IPS-18a (cell line): ENCODE results near the gene ST3GAL3.
A peak's percentile ranks its signal among the peaks of the same experiment; 100 is the strongest.

ENCODE experiments used
- H3K27ac ChIP-seq: one replicate; pipeline ENCODE4 v1.5.1; 2013; ENCODE audit warnings: low read length
- H3K27me3 ChIP-seq: one replicate; pipeline ENCODE4 v1.6.1; 2013; ENCODE audit warnings: mild to moderate bottlenecking, low read length; ENCODE audit not compliant: control insufficient read depth, insufficient read depth
- H3K36me3 ChIP-seq: one replicate; pipeline ENCODE4 v1.6.1; 2013; ENCODE audit warnings: low read depth, low read length; ENCODE audit not compliant: control insufficient read depth
- H3K4me1 ChIP-seq: one replicate; pipeline ENCODE4 v1.6.1; 2013; ENCODE audit warnings: low read depth, low read length; ENCODE audit not compliant: control insufficient read depth
- H3K4me3 ChIP-seq: one replicate; pipeline ENCODE4 v1.5.1; 2013; ENCODE audit warnings: low read length
- H3K9ac ChIP-seq: one replicate; pipeline ENCODE4 v1.6.1; 2013; ENCODE audit warnings: mild to moderate bottlenecking, low read length, moderate library complexity
- H3K9me3 ChIP-seq: one replicate; pipeline ENCODE4 v1.6.1; 2013; ENCODE audit warnings: low read depth, low read length; ENCODE audit not compliant: control insufficient read depth

The ST3GAL3 gene

GRCh38 chr1:43946236-43947060, 239.1 kb downstream of the ST3GAL3 start, which contains the start of gene IPO13:
Gene IPO13, plus strand, starts transcription at chr1:43946950. Its CDS starts 651 bp downstream, at chr1:43947601.
- peak within 1 kb of the TSS; percentile 76 for H3K4me3 ChIP-seq
- H3K9ac ChIP-seq, result peak within 1 kb of the TSS; percentile 80
- H3K9me3 ChIP-seq, result no peaks in the 10 kb centered on the region
- no peaks in the 10 kb centered on the region for H3K27me3 ChIP-seq
- peaks cover 9% of the 10 kb centered on the region for H3K4me1 ChIP-seq
- no peaks in the 10 kb centered on the region for H3K36me3 ChIP-seq
- H3K27ac ChIP-seq, result peak within 1 kb of the TSS; percentile 94

- Histone ChIP-seq H3K36me3 (no peaks in the 10 kb centered on the region), H3K4me3 (peak overlapping the region; percentile 76), H3K27ac (no peak overlapping the region), H3K27me3 (no peaks in the 10 kb centered on the region), H3K9me3 (no peaks in the 10 kb centered on the region), H3K9ac (peak overlapping the region; percentile 80), H3K4me1 (peaks cover 9% of the 10 kb centered on the region)
Measured at GRCh38 chr1:43947061-43947873, 239.9 kb downstream of the ST3GAL3 start.

- H3K36me3 ChIP-seq, result no peaks in the 10 kb centered on the region
- H3K9me3 ChIP-seq, result no peaks in the 10 kb centered on the region
- no peak overlapping the region for H3K27ac ChIP-seq
- no peaks in the 10 kb centered on the region for H3K27me3 ChIP-seq
- peaks cover 9% of the 10 kb centered on the region for H3K4me1 ChIP-seq
- H3K4me3 ChIP-seq, result peak overlapping the region; percentile 76
- no peak overlapping the region for H3K9ac ChIP-seq
Measured at GRCh38 chr1:43947874-43948437, 240.6 kb downstream of the ST3GAL3 start.

GRCh38 chr1:43949678-43950077, 242.3 kb downstream of the ST3GAL3 start:
- Histone ChIP-seq H3K4me3 (no peak overlapping the region), H3K27ac (no peak overlapping the region), H3K9ac (no peak overlapping the region), H3K9me3 (no peaks in the 10 kb centered on the region), H3K36me3 (no peaks in the 10 kb centered on the region), H3K4me1 (peaks cover 4% of the 10 kb centered on the region), H3K27me3 (no peaks in the 10 kb centered on the region)

GRCh38 chr1:43951021-43951985, 244.0 kb downstream of the ST3GAL3 start:
- no peak overlapping the region for H3K9ac ChIP-seq
- H3K27ac ChIP-seq, result no peak overlapping the region
- no peak overlapping the region for H3K4me3 ChIP-seq
- H3K36me3 ChIP-seq, result no peaks in the 10 kb centered on the region
- H3K4me1 ChIP-seq, result no peaks in the 10 kb centered on the region
- H3K9me3 ChIP-seq, result no peaks in the 10 kb centered on the region
- H3K27me3 ChIP-seq, result no peaks in the 10 kb centered on the region

GRCh38 chr1:43952731-43953346, 245.5 kb downstream of the ST3GAL3 start:
- Histone ChIP-seq H3K9ac (no peak overlapping the region), H3K36me3 (peaks cover 6% of the 10 kb centered on the region), H3K27me3 (no peaks in the 10 kb centered on the region), H3K9me3 (no peaks in the 10 kb centered on the region), H3K27ac (no peak overlapping the region), H3K4me1 (no peaks in the 10 kb centered on the region), H3K4me3 (no peak overlapping the region)

GRCh38 chr1:43953361-43953760, 246.0 kb downstream of the ST3GAL3 start:
- Histone ChIP-seq H3K27me3 (no peaks in the 10 kb centered on the region), H3K9me3 (no peaks in the 10 kb centered on the region), H3K4me1 (no peaks in the 10 kb centered on the region), H3K27ac (no peak overlapping the region), H3K4me3 (no peak overlapping the region), H3K9ac (no peak overlapping the region), H3K36me3 (peaks cover 8% of the 10 kb centered on the region)

- Histone ChIP-seq H3K27ac (no peak overlapping the region), H3K9me3 (no peaks in the 10 kb centered on the region), H3K4me1 (no peaks in the 10 kb centered on the region), H3K27me3 (no peaks in the 10 kb centered on the region), H3K9ac (no peak overlapping the region), H3K36me3 (peaks cover 8% of the 10 kb centered on the region), H3K4me3 (no peak overlapping the region)
Measured at GRCh38 chr1:43954036-43954435, 246.7 kb downstream of the ST3GAL3 start.

- no peak overlapping the region for H3K4me3 ChIP-seq
- H3K27me3 ChIP-seq, result no peaks in the 10 kb centered on the region
- H3K4me1 ChIP-seq, result no peaks in the 10 kb centered on the region
- H3K9ac ChIP-seq, result no peak overlapping the region
- H3K27ac ChIP-seq, result no peak overlapping the region
- H3K9me3 ChIP-seq, result no peaks in the 10 kb centered on the region
- H3K36me3 ChIP-seq, result peaks cover 8% of the 10 kb centered on the region
Measured at GRCh38 chr1:43956234-43956633, 248.9 kb downstream of the ST3GAL3 start.

GRCh38 chr1:43957407-43958040, 250.2 kb downstream of the ST3GAL3 start:
- no peak overlapping the region for H3K9ac ChIP-seq
- H3K27ac ChIP-seq, result no peak overlapping the region
- H3K36me3 ChIP-seq, result peaks cover 8% of the 10 kb centered on the region
- no peak overlapping the region for H3K4me3 ChIP-seq
- no peaks in the 10 kb centered on the region for H3K27me3 ChIP-seq
- H3K9me3 ChIP-seq, result no peaks in the 10 kb centered on the region
- H3K4me1 ChIP-seq, result no peaks in the 10 kb centered on the region
